ENCODE data around the gene TXNL4A.

TXNL4A gene

DNA sequence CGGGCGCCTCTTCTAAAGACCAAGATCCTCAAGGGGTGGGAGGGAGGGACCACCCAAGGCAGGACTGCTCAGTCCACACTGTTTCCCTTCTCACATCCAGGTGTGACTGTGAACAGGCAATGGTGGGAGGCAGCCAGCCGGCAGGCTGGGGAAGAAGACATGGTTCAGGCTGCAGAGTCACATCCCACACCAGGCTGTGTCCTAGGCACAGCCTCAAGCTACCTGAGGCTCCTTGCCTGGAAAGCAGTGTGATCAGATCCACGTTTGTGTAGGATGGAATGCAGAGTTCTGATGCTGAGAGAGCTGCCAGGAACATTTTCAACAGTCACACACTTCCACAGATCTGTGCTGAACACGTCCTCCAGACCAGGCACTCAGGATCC, 53.3 kb downstream of the TXNL4A start:
- no peak for DNase-seq (ENCODE audit: low read depth)

DNA sequence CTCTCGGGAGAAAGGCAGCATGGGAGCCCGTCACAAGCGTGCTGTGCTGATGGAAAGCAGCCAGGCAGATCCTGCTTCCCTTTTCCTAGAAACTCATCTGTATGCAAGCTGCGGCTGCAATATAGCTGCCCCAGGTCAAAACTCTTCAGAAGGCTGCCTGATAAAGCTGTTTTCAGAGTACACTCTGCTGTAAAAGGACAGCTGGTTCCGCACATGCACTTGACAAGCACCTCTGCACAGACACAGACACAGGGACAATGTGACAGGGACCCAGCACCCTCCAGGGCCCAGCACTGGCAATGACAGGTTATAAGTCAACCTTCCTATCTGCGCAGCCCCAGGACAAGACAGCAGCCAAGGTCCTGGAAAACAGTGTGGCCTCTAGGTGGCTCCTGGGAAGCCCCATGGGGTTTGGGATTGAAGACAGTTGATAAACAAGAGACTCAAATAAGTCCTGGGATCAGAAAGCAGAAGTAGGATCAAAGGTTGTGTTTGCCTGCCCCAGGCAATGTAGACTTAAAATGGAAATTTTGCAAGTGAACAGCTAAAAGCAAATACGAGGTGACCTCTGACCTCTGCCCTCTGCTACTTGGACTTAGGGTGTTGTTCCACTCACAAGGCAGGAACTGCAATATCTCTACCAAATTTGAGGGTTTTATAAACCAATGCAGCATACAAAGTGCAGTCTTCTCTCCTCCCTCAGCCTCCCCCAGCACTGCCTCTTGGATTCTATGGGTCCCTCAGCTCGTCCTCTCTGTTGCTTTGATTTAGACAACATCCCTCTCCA, 53.9 kb downstream of the TXNL4A start:
- no peak for DNase-seq (ENCODE audit: low read depth)

- no peak for DNase-seq (ENCODE audit: low read depth)
These were observed 54.6 kb downstream of the TXNL4A start for GRCh38 chr18:79933765-79934164.

DNA sequence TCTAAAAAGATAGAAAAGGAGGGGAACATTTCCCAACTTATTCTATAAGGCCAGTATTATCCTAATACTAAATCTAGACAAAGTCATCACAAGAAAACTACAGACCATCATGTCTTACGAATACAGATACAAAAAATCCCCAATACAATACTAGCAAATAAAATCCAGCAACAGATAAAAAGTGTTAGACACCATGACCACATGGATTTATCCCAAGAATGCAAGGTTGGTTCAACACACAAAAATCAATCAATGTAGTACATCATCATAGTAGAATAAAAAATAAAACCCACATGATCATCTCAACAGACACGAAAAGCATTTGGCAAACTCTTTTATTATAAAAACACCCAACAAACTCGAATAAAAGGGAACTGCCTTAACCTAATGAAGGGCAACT, 55.5 kb downstream of the TXNL4A start:
- DNase-seq (ENCODE audit: low read depth), result no peak

DNA sequence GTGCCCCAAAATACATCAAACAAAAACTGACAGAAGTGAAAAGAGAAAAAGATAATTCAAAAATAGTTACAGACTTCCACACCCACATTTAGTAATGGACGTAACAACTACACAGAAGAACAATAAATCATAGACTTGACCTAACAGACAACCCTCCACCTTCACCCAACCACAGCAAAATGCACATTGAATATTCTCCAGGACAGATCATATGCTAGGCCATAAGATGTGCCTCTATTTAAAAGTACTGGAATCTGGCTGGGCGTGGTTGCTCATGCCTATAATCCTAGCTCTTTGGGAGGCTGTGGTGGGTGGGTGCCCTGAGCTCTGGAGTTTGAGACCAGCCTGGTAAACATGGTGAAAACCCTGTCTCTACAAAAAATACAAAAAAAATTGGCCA, 56.9 kb downstream of the TXNL4A start:
- no peak for DNase-seq (ENCODE audit: low read depth)

DNA sequence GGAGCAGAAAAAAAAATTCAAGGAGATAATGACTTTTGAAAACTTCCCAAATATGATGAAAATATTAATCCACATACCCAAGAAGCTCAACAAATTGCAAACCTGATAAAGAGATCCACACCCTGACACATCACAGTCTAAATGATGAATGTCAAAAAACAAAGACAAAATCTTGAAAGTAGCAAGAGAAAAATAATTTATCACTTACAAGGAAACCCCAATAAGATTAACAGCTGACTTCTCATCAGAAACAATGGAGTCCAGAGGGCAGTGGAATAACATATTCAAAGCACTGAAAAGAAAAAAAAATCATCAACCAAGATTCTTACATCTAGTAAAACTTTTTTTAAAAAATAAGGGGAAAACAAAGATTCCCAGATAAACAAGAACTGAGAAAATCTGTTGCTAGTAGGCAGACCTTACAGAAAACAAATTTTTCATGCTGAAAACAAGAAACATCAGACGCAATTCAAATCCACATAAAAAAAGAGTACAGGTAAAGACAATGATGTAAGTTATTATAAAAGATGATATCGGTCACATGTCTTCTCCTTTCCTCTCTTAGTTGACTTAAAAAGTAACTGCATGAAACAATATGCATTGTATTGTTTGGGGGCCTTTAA, 58.2 kb downstream of the TXNL4A start:
- no peak for DNase-seq (ENCODE audit: low read depth)

- no peak for DNase-seq (ENCODE audit: low read depth)
These were observed 59.8 kb downstream of the TXNL4A start for GRCh38 chr18:79928563-79928960.

GRCh38 chr18:79927607-79928562, 60.5 kb downstream of the TXNL4A start:
- DNase-seq (ENCODE audit: low read depth), result no peak

DNA sequence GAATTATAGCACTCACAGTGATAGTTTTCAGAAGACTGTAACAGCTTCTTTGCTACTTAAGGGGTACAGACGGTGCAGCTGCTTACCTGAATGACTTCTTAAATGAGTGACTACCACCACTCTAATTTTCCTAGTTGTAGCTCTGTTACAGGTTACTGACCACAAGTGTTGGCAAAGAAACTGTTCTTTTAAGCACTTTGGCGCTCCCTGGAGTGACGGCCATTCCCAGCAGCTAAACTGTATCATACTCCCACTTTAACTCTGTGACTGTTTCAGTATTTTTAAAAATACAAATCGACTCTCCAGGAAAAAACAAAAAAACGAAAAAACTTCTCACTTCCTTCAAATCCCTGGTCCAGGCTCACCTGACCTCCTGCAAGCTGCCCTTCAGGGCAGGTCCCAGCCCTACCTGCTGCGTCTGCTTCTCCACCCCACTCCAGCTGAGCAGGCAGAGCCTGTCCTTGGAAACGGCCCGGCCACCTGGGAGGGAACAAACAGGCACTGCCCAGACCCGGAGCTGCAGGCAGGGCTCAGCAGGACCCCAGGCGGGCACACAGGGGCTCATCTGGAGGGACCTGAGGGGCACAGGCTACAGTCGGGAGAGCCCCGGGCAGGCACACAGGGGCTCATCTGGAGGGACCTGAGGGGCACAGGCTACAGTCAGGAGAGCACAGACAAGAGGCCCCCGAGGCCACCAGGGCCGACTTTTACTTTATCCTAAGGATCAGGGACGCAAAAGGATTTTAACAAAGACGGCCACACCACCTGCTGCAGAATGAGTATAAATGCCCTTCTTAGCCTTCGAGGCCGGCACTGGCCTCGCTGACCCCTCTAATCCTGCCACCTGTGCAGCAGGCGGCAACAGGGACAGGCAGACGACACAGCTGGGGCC, 61.4 kb downstream of the TXNL4A start:
- no peak for DNase-seq (ENCODE audit: low read depth)

DNA sequence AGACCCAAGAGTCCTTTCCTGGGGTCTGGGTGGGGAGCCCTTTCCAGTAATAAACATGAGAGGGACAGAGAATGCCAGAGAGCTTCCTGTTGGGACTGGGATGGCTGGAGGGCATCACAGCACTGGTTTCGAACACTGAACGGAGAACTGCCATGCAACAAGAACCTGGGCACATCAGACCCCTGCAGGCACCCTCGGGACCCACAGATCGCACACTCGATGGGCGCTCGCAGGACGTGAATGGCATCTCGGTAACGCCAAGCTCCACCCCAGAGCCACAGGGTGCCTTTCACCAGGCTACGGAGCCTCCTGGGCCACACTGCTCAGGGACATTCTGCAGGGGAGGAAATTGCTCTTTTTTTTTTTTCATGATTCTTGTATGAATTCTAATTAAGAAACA, 62.1 kb downstream of the TXNL4A start:
- no peak for DNase-seq (ENCODE audit: low read depth)

GRCh38 chr18:79924814-79925731, 63.3 kb downstream of the TXNL4A start:
- DNase-seq (ENCODE audit: low read depth), result no peak

- DNase-seq (ENCODE audit: low read depth), result no peak
These were observed 64.3 kb downstream of the TXNL4A start for GRCh38 chr18:79923896-79924585.

DNA sequence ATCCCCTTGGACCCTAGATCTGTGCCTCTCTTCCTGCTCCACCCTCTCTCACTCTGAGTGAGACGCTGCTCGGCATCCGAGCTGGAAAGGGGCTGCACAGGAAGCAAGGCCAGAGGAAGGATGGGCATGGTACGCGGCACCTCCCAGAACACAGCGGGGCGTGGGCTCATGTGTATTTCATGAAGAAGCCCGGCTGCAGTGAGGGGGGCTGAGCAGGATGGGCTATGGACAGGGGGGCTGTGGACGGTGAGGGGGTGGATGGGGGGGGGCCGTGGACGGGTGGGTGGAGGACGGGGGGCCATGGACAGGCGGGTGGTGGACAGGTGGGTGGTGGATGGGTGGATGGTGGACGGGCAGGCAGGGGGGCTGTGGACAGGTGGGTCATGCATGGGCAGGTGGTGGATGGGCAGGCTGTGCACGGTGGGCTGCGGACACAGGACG, 65.4 kb downstream of the TXNL4A start:
- DNase-seq (ENCODE audit: low read depth), result no peak

- DNase-seq (ENCODE audit: low read depth), result no peak
These were observed 66.1 kb downstream of the TXNL4A start for GRCh38 chr18:79921984-79922965.

Data from activated T-cell treated with anti-CD3 and anti-CD28 coated beads for 48 hours (primary cell).